B cell (primary cell): ENCODE measurements around the gene HPS3.

Experiments used
- CTCF ChIP-seq: fragments of 200-600 bp; IDR thresholded peaks from one replicate; pipeline ENCODE4 v1.8.0; 2022; ENCODE audit warnings: antibody characterized with exemption, mild to moderate bottlenecking
- EZH2 ChIP-seq: IDR thresholded peaks from 2 replicates; pipeline ENCODE4 v1.6.1; 2012; ENCODE audit warnings: borderline replicate concordance, low read depth, mild to moderate bottlenecking, moderate library complexity, low read length; ENCODE audit not compliant: insufficient read depth, poor library complexity, severe bottlenecking

GRCh38 chr3:149150436-149150835, 21.0 kb downstream of the HPS3 start:
- no peak for TF ChIP-seq CTCF
- TF ChIP-seq EZH2 = no peak
